HUES48 (cell line): ENCODE results near the gene RPGRIP1L.

ENCODE experiments used
- H3K27ac ChIP-seq: one replicate; pipeline ENCODE4 v1.7.0; 2013; ENCODE audit warnings: low read depth, low read length, inconsistent platforms
- H3K27me3 ChIP-seq: 2 replicates; pipeline ENCODE4 v1.6.1; 2013; ENCODE audit warnings: mild to moderate bottlenecking, low read length; ENCODE audit not compliant: control insufficient read depth, insufficient read depth
- H3K36me3 ChIP-seq: 2 replicates; pipeline ENCODE4 v1.6.1; 2013; ENCODE audit warnings: low read length; ENCODE audit not compliant: control insufficient read depth, insufficient read depth
- H3K4me1 ChIP-seq: 2 replicates; pipeline ENCODE4 v1.6.1; 2013; ENCODE audit warnings: mild to moderate bottlenecking, low read length; ENCODE audit not compliant: control insufficient read depth, insufficient read depth
- H3K4me3 ChIP-seq: 2 replicates; pipeline ENCODE4 v1.5.1; 2013; ENCODE audit warnings: mild to moderate bottlenecking, low read depth, low read length
- H3K9ac ChIP-seq: 2 replicates; pipeline ENCODE4 v1.6.1; 2013; ENCODE audit warnings: mild to moderate bottlenecking, low read depth, low read length, moderate library complexity
- H3K9me3 ChIP-seq: 2 replicates; pipeline ENCODE4 v1.6.1; 2013; ENCODE audit warnings: low read length; ENCODE audit not compliant: control insufficient read depth, insufficient read depth

The RPGRIP1L gene

GRCh38 chr16:53736297-53736696, 32.6 kb upstream of the RPGRIP1L start:
- Histone ChIP-seq H3K9ac (no peak overlapping the region), H3K36me3 (no peaks in the 10 kb centered on the region), H3K4me3 (no peak overlapping the region), H3K27me3 (no peaks in the 10 kb centered on the region), H3K9me3 (no peaks in the 10 kb centered on the region), H3K27ac (no peak overlapping the region), H3K4me1 (peaks cover 3% of the 10 kb centered on the region; the same call in 1 of the 2 replicates)

DNA sequence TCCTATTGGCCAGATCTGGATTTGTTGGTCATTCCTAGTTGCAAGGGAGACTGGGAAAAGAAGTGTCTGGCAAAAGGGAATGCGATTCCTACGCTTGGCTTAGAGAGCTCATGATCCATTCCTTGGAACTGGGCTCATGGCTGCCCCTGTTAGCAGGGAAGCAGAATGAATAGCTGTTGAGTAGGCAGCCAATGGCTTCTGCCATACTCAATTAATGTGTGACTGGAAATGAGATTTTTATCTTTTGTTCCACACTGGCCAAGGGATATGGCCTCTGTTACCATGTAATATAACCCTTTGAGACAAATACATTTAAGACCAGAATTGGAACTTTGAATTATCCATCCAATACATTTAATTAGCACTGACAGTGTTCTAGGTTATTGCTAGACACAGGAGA, 31.2 kb upstream of the RPGRIP1L start:
- Histone ChIP-seq H3K9me3 (no peaks in the 10 kb centered on the region), H3K27ac (no peak overlapping the region), H3K36me3 (no peaks in the 10 kb centered on the region), H3K4me3 (no peak overlapping the region), H3K9ac (no peak overlapping the region), H3K27me3 (no peaks in the 10 kb centered on the region), H3K4me1 (peaks cover 3% of the 10 kb centered on the region; the same call in 1 of the 2 replicates)

GRCh38 chr16:53732296-53732929, 28.8 kb upstream of the RPGRIP1L start:
- no peak overlapping the region for H3K9ac ChIP-seq
- no peaks in the 10 kb centered on the region for H3K9me3 ChIP-seq
- H3K36me3 ChIP-seq = no peaks in the 10 kb centered on the region
- no peak overlapping the region for H3K27ac ChIP-seq
- H3K4me3 ChIP-seq = no peak overlapping the region
- no peaks in the 10 kb centered on the region for H3K27me3 ChIP-seq
- peaks cover 3% of the 10 kb centered on the region; the same call in 1 of the 2 replicates for H3K4me1 ChIP-seq

- H3K4me1 ChIP-seq = peaks cover 3% of the 10 kb centered on the region; the same call in 1 of the 2 replicates
- no peaks in the 10 kb centered on the region for H3K36me3 ChIP-seq
- no peaks in the 10 kb centered on the region for H3K9me3 ChIP-seq
- H3K27me3 ChIP-seq = no peaks in the 10 kb centered on the region
- no peak overlapping the region for H3K27ac ChIP-seq
- H3K9ac ChIP-seq = no peak overlapping the region
- H3K4me3 ChIP-seq = no peak overlapping the region
These were observed 27.0 kb upstream of the RPGRIP1L start for GRCh38 chr16:53730693-53731092.

- H3K27me3 ChIP-seq = no peaks in the 10 kb centered on the region
- peaks cover 7% of the 10 kb centered on the region; the same call in 1 of the 2 replicates for H3K4me1 ChIP-seq
- H3K9me3 ChIP-seq = no peaks in the 10 kb centered on the region
- no peak overlapping the region for H3K4me3 ChIP-seq
- no peaks in the 10 kb centered on the region for H3K36me3 ChIP-seq
- H3K27ac ChIP-seq = no peak overlapping the region
- no peak overlapping the region for H3K9ac ChIP-seq
These were observed 23.0 kb upstream of the RPGRIP1L start for GRCh38 chr16:53726625-53727024.

DNA sequence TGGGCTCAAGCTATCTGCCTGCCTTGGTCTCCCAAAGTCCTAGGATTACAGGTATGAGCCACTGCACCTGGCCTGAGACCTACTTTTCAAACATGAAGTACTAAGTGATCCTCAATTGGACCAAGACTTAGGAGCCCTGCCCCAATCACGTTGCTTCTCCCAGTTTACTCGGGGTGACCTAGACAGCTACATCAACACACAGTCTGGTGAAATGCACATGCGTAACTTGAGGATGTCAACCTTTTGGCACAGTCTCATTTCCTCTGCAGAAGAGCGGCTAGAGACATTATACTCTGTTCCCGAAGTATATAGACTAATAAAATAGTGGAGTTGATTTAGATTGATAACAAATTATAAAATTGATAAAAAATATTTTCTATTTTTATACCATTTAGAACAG, 17.4 kb upstream of the RPGRIP1L start:
- Histone ChIP-seq H3K27me3 (no peaks in the 10 kb centered on the region), H3K4me1 (peaks cover 7% of the 10 kb centered on the region; the same call in 1 of the 2 replicates)

GRCh38 chr16:53717577-53717976, 13.9 kb upstream of the RPGRIP1L start:
- no peak overlapping the region for H3K4me3 ChIP-seq
- H3K36me3 ChIP-seq = no peaks in the 10 kb centered on the region
- no peak overlapping the region for H3K27ac ChIP-seq
- H3K9me3 ChIP-seq = no peaks in the 10 kb centered on the region
- H3K27me3 ChIP-seq = no peaks in the 10 kb centered on the region
- H3K9ac ChIP-seq = no peak overlapping the region
- peaks cover 14% of the 10 kb centered on the region for H3K4me1 ChIP-seq

More for the DNA sequence above, 17.4 kb upstream of the RPGRIP1L start:
- Histone ChIP-seq H3K27ac (no peak overlapping the region), H3K4me3 (no peak overlapping the region), H3K36me3 (no peaks in the 10 kb centered on the region), H3K9ac (no peak overlapping the region), H3K9me3 (no peaks in the 10 kb centered on the region)

- H3K9me3 ChIP-seq = no peaks in the 10 kb centered on the region
- H3K4me3 ChIP-seq = no peak overlapping the region
- no peak overlapping the region for H3K9ac ChIP-seq
- no peaks in the 10 kb centered on the region for H3K27me3 ChIP-seq
- H3K4me1 ChIP-seq = peaks cover 14% of the 10 kb centered on the region
- no peaks in the 10 kb centered on the region for H3K36me3 ChIP-seq
- no peak overlapping the region for H3K27ac ChIP-seq
These were observed 11.3 kb upstream of the RPGRIP1L start for GRCh38 chr16:53715023-53715384.

- Histone ChIP-seq H3K9me3 (no peaks in the 10 kb centered on the region), H3K36me3 (no peaks in the 10 kb centered on the region), H3K4me3 (no peak overlapping the region), H3K27me3 (no peaks in the 10 kb centered on the region), H3K4me1 (peaks cover 14% of the 10 kb centered on the region), H3K27ac (no peak overlapping the region), H3K9ac (no peak overlapping the region)
These were observed 10.8 kb upstream of the RPGRIP1L start for GRCh38 chr16:53714205-53715022.

DNA sequence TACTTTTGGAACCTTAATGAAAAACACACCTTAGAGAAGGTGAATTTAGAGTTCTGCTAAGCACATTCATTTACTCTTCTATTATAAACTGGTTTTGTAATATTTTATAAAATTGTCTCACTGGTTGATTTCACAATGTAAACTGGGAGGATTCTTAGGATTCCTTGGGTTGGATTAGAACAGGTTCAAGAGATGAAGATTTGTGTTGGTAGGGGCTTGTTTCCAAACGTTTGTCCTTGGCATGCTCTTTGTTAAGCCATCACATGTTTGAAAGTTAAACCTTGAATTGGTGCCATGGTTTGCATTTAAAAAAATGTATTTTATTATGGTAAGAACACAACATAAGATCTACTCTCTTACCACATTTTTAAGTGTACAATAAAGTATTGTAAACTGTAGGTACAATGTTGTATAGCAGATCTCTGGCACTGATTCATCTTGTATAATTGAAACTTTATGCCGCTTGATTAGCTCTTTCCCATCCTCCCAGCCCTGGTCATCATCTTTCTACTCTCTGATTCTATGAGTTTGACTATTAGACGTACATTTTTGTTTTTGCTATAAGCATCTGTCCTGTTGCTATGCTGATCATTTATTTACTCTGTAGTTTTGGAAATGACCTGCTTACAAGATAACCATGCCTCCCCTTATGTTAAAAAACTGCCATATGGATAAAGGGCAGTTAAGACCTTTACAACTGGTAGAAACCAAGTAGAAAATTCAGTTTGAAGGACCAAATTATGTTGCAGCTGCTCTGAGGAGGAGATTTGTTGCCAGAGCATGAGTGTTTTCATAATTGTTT, 9.9 kb upstream of the RPGRIP1L start:
- H3K9ac ChIP-seq = no peak overlapping the region
- H3K9me3 ChIP-seq = no peaks in the 10 kb centered on the region
- H3K36me3 ChIP-seq = no peaks in the 10 kb centered on the region
- no peak overlapping the region for H3K27ac ChIP-seq
- H3K4me3 ChIP-seq = no peak overlapping the region
- H3K27me3 ChIP-seq = no peaks in the 10 kb centered on the region
- peaks cover 14% of the 10 kb centered on the region for H3K4me1 ChIP-seq

DNA sequence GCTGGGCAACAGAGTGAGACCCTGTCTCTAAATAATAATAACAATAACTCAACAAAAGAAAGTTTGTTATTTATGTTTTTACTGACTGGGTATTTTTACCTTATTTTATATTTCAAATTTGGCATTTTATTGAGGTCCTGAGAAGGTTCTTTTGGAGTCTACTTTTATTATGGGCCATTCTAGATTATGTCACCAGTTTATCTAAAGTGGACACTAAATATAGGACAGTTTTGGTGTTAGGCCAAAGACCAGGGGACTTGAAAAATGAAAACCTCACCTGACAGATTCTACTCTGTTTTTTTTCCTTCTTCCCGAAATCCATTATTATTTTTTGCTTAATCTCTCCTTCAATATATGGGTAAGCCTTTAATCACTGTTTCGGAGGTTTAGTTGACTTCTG, 8.4 kb upstream of the RPGRIP1L start:
- Histone ChIP-seq H3K9ac (no peak overlapping the region), H3K4me3 (no peak overlapping the region), H3K27me3 (no peaks in the 10 kb centered on the region), H3K36me3 (no peaks in the 10 kb centered on the region), H3K27ac (no peak overlapping the region), H3K4me1 (peaks cover 14% of the 10 kb centered on the region), H3K9me3 (no peaks in the 10 kb centered on the region)
